Ovary (tissue), 3 donors: ENCODE measurements around the gene PLCL1.

ENCODE experiments used
- EP300 ChIP-seq: sonication (generic); formaldehyde crosslinking; IDR thresholded peaks from one replicate; pipeline ENCODE4 v1.6.1; 2017; ENCODE audit warnings: antibody characterized with exemption
- POLR2A ChIP-seq: fragments of 450-650 bp; IDR thresholded peaks from one replicate; pipeline ENCODE4 v1.6.1; 2017; ENCODE audit warnings: antibody characterized with exemption, mild to moderate bottlenecking, moderate library complexity
- TF ChIP-seq, protein P1 (sequence below), 3 donors: fragments of 450-650 bp in 2 of 3; fragments of 200-600 bp in 1 of 3; IDR thresholded peaks; one replicate each; pipeline versions ENCODE4 v1.5.1 to v1.8.0; 2016 to 2022; ENCODE audit warnings: antibody characterized with exemption in 3 of 3, mild to moderate bottlenecking in 1 of 3
- donor health status: DM: no; HTN: no; CAD: no.

DNA sequence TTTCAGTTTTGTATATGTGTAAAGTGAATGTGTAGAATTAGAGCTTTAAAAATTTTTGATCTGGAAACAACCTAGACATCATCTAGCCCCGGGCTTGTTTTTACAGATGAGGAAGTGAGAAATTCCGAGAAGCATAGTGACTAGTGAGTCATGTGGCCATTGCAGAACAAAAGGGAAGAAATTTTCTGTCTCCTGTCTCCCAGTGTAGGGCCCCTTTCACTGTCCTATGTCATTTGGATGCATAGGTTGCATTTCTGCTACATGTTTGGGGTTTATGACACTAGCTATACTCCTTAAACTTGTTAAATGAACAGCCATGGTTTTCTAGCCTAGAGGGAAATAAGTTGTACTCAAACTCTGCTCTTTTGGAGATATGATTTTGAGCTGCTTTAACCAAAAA lies 84.6 kb downstream of the PLCL1 start:
- TF ChIP-seq, protein P1, sequence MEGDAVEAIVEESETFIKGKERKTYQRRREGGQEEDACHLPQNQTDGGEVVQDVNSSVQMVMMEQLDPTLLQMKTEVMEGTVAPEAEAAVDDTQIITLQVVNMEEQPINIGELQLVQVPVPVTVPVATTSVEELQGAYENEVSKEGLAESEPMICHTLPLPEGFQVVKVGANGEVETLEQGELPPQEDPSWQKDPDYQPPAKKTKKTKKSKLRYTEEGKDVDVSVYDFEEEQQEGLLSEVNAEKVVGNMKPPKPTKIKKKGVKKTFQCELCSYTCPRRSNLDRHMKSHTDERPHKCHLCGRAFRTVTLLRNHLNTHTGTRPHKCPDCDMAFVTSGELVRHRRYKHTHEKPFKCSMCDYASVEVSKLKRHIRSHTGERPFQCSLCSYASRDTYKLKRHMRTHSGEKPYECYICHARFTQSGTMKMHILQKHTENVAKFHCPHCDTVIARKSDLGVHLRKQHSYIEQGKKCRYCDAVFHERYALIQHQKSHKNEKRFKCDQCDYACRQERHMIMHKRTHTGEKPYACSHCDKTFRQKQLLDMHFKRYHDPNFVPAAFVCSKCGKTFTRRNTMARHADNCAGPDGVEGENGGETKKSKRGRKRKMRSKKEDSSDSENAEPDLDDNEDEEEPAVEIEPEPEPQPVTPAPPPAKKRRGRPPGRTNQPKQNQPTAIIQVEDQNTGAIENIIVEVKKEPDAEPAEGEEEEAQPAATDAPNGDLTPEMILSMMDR (IDR thresholded peaks at IDR 0.05) = no peak
- no peak for TF ChIP-seq POLR2A
- no peak for TF ChIP-seq EP300
